Measurements from ENCODE around the gene SYAP1.

GRCh38 chrX:16804923-16805464 lies 85.6 kb downstream of the SYAP1 start:
- TF ChIP-seq POLR2A (IDR thresholded peaks at IDR 0.05; ENCODE audit: low read depth, low read length) (no peak), TAF1 (IDR thresholded peaks at IDR 0.05; ENCODE audit: low read depth, low read length) (no peak), SPI1 (IDR thresholded peaks at IDR 0.05; ENCODE audit: low read depth, low read length) (no peak), POLR2AphosphoS5 (IDR thresholded peaks at IDR 0.05; ENCODE audit: low read depth, low read length) (no peak)
